GM12874 (cell line): Measurements from ENCODE around the gene KDM6B.

Experiments used
- CTCF ChIP-seq: IDR thresholded peaks from 2 replicates; pipeline ENCODE4 v1.5.1; 2011; ENCODE audit warnings: low read depth, mild to moderate bottlenecking, control low read depth, low read length, moderate library complexity; ENCODE audit not compliant: insufficient read depth

The KDM6B gene

GRCh38 chr17:7839190-7839875, 5.3 kb downstream of the KDM6B start:
- TF ChIP-seq CTCF = no peak

- TF ChIP-seq CTCF = no peak
Observed at GRCh38 chr17:7839876-7840261, 5.9 kb downstream of the KDM6B start.

GRCh38 chr17:7840441-7840840, 6.4 kb downstream of the KDM6B start:
- no peak for TF ChIP-seq CTCF

- TF ChIP-seq CTCF = no peak
Observed at GRCh38 chr17:7840875-7841274, 6.9 kb downstream of the KDM6B start.

GRCh38 chr17:7841396-7841914, 7.4 kb downstream of the KDM6B start:
- TF ChIP-seq CTCF = no peak

- TF ChIP-seq CTCF = no peak
Observed at GRCh38 chr17:7841915-7842379, 7.9 kb downstream of the KDM6B start.

GRCh38 chr17:7842380-7843256, 8.6 kb downstream of the KDM6B start:
- no peak for TF ChIP-seq CTCF
